COLO668 (cell line): ENCODE data around the gene PDE3B.
"Not testable (repeated sequence)": the region's sequence is repeated elsewhere in the genome, so short reads cannot be mapped to it uniquely, and the experiment has no call there.

Experiments used
- DNase-seq: peaks from one replicate; lab custom pipeline; 2025; ENCODE audit not compliant: unreplicated experiment; lab: John Stamatoyannopoulos, UW

PDE3B gene

GRCh38 chr11:14793546-14793945, 149.9 kb downstream of the PDE3B start:
- no peak for DNase-seq

GRCh38 chr11:14796028-14796427, 152.4 kb downstream of the PDE3B start:
- DNase-seq = not testable (repeated sequence)

GRCh38 chr11:14803846-14804245, 160.2 kb downstream of the PDE3B start:
- no peak for DNase-seq

- no peak for DNase-seq
Measured at GRCh38 chr11:14809466-14809865, 165.9 kb downstream of the PDE3B start.

GRCh38 chr11:14812757-14813156, 169.2 kb downstream of the PDE3B start:
- DNase-seq = no peak

GRCh38 chr11:14813516-14813915, 169.9 kb downstream of the PDE3B start:
- DNase-seq = no peak

- DNase-seq = no peak
Measured at GRCh38 chr11:14818779-14819178, 175.2 kb downstream of the PDE3B start.

GRCh38 chr11:14819596-14819995, 176.0 kb downstream of the PDE3B start:
- DNase-seq = no peak

GRCh38 chr11:14821031-14821430, 177.4 kb downstream of the PDE3B start:
- no peak for DNase-seq

- DNase-seq = no peak
Measured at GRCh38 chr11:14826600-14826999, 183.0 kb downstream of the PDE3B start.

GRCh38 chr11:14835496-14836492, 192.2 kb downstream of the PDE3B start:
- no peak for DNase-seq

GRCh38 chr11:14842002-14842401, 198.4 kb downstream of the PDE3B start:
- no peak for DNase-seq

- DNase-seq = no peak
Measured at GRCh38 chr11:14852571-14853177, 209.1 kb downstream of the PDE3B start.

- DNase-seq = no peak
Measured at GRCh38 chr11:14854057-14854456, 210.5 kb downstream of the PDE3B start.

GRCh38 chr11:14855890-14856289, 212.3 kb downstream of the PDE3B start:
- no peak for DNase-seq

GRCh38 chr11:14857621-14858020, 214.0 kb downstream of the PDE3B start:
- no peak for DNase-seq

GRCh38 chr11:14858404-14858803, 214.8 kb downstream of the PDE3B start:
- DNase-seq = no peak

GRCh38 chr11:14860511-14860910, 216.9 kb downstream of the PDE3B start:
- no peak for DNase-seq

GRCh38 chr11:14861680-14862079, 218.1 kb downstream of the PDE3B start:
- no peak for DNase-seq

- DNase-seq = not testable (repeated sequence)
Measured at GRCh38 chr11:14863775-14864174, 220.2 kb downstream of the PDE3B start.

GRCh38 chr11:14872032-14872431, 228.4 kb downstream of the PDE3B start:
- DNase-seq = no peak

- DNase-seq = no peak
Measured at GRCh38 chr11:14873632-14874031, 230.0 kb downstream of the PDE3B start.
